ENCODE measurements around the gene RGS14.

RGS14 gene, protein sequence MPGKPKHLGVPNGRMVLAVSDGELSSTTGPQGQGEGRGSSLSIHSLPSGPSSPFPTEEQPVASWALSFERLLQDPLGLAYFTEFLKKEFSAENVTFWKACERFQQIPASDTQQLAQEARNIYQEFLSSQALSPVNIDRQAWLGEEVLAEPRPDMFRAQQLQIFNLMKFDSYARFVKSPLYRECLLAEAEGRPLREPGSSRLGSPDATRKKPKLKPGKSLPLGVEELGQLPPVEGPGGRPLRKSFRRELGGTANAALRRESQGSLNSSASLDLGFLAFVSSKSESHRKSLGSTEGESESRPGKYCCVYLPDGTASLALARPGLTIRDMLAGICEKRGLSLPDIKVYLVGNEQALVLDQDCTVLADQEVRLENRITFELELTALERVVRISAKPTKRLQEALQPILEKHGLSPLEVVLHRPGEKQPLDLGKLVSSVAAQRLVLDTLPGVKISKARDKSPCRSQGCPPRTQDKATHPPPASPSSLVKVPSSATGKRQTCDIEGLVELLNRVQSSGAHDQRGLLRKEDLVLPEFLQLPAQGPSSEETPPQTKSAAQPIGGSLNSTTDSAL

GRCh38 chr5:177357459-177358351 lies at the start of gene RGS14:
Gene RGS14 (plus strand): TSS chr5:177357924. CDS start chr5:177358025, 101 bp downstream.
- peak; percentile 73 for DNase-seq

DNA sequence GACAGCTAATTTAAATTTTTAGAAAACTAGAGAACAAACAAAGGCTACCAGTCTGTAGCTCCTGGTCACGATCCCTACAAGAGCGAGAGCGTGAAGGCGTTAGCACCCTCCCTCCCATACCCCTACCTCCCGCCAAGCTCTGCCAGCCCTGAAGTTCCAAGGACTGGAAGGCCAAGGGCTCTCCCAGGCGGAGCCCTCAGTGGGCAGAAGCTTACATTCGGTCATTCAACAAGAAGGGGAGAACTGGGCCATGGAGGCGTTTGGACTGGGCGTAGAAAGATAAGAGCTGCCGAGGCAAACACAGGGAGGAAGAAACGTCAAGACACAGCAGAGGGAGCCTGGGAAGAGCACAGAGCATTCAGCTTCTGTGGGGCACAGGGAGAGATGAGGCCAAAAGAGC lies 49.0 kb upstream of the RGS14 start:
- DNase-seq = no peak

DNA sequence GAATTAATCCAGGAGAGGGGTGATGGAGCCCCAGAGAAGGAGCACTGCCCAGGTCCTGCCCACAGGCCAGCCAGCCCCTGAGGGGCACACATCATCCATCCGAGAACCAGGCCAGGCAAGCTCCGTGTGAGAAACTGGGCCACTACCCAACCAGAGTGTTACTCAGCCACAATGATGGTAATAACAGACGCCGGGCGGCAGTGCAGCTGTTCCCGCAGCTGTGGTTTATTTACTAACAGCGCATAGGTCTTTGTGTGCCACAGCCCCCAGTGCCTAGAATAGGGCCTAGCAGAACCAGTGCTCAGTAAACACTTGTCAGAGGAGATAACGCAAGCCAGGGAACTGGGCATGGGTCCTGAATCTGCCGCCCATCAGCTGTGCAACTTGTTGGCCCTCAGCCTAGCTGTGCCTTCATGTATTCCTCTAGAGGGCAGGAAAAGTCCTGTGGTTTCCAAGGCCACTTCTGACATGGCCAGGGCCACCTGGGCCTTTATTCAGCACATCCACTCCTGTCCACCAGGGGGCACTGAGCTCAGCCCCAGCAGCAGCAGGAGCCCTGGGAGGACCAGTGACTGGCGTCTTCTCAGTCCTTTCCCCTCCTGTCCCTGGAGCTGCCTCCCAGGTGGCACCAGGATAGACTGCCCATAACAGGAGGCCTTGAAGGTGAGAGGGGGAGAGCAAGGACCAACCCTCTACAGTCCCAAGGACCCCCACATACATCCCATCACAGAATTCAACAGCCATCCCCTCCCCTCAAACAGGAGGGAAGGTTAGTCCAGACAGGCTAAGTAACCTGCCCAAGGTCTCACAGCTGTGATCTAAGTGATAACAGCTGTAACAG lies 48.2 kb upstream of the RGS14 start:
- DNase-seq = peak; percentile 85

GRCh38 chr5:177310332-177310731 lies 47.4 kb upstream of the RGS14 start:
- DNase-seq = no peak

DNA sequence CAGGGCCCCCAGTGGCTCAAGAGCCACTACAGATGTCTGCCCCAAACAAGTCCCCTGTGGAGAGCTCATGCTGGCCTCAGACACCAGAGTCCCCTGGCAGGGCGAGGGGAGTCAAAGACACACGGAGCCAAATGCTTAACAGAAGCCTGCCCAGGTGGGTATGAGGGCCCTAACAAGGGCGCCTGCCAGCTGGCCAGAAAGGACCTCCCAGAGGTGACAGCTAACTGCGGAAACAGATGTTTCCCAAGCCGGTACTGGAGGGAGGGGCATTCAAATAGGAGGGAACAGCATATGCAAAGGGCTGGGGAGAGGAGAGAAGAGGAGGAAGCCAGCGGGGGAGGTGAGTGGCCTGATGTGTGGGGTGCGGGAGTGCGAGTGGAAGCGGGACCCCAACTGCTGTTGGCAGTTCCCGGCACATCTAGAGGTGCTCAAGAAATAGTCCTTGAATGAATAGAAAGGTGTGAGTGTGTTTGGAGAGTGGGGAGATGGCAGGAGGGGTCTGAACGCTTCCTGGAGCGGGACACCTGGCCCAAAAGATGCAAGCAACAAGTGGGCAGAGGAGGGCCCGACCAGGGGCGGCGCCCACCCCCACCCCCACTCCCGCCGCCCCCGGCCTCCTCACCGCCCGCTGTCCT lies 46.9 kb upstream of the RGS14 start:
- no peak for DNase-seq

GRCh38 chr5:177311392-177311722 lies 46.4 kb upstream of the RGS14 start:
- no peak for DNase-seq

- DNase-seq = peak; percentile 98
Observed at GRCh38 chr5:177311723-177312648, 45.7 kb upstream of the RGS14 start, which contains the start of gene MXD3. Gene MXD3 (minus strand): TSS chr5:177311898. CDS start chr5:177311830, 68 bp downstream.

- DNase-seq = peak; percentile 79
Observed at GRCh38 chr5:177312649-177313181, 45.0 kb upstream of the RGS14 start.

- no peak for DNase-seq
Observed at GRCh38 chr5:177313561-177314259, 44.0 kb upstream of the RGS14 start.

DNA sequence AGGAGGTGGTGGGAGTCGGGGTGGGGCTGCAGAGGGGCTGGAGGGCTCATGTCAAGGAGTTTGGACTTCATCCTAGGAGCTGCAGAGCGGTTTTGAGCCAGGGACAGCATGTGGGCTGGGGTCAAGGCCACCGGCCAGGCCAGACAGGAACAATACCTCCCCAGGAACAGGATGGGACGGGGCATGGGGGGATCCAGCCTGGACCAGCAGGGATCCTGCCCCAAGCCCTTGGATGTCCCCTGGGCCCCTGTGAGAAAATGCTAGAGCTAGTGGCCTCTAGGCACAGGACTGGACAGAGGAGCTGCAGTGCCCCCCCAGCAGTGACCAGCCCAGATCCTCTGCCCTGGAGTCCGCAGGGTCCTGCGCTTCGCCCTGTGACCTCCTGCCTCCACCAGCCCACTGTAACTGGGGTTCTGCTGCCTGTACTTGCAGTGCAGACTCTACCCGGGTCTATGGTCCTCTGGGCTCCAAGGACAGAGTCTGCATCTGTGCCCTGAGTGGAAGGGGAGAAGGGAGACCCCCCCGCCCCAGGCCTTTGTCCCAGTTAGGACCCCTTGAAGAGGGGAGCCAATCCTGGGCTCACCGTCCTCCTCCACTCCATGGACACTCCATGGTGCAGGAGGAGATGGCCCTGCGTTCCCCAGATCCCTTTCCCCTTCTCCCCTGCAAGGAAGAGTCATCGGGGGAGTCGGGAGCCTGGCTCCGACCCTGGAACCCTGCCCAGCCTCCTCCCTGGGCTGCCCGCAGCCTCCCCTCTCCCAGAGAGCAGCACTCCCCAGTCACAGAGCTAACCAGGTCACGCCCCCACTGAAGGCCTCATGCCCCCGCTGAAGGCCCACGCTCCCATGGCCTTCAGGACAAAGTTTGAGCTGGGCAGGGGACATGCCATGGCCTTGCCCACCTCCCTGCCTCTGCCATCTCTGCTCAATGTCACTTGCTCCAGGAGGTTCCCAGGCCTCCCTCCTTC lies 43.1 kb upstream of the RGS14 start:
- DNase-seq = no peak

GRCh38 chr5:177315411-177315810 lies 42.3 kb upstream of the RGS14 start:
- DNase-seq = no peak

GRCh38 chr5:177316005-177316404 lies 41.7 kb upstream of the RGS14 start:
- no peak for DNase-seq

- DNase-seq = peak; percentile 83
Observed at GRCh38 chr5:177317959-177318377, 39.8 kb upstream of the RGS14 start.

GRCh38 chr5:177319913-177320588 lies 37.7 kb upstream of the RGS14 start:
- DNase-seq = no peak

- no peak for DNase-seq
Observed at GRCh38 chr5:177320879-177321278, 36.8 kb upstream of the RGS14 start.

DNA sequence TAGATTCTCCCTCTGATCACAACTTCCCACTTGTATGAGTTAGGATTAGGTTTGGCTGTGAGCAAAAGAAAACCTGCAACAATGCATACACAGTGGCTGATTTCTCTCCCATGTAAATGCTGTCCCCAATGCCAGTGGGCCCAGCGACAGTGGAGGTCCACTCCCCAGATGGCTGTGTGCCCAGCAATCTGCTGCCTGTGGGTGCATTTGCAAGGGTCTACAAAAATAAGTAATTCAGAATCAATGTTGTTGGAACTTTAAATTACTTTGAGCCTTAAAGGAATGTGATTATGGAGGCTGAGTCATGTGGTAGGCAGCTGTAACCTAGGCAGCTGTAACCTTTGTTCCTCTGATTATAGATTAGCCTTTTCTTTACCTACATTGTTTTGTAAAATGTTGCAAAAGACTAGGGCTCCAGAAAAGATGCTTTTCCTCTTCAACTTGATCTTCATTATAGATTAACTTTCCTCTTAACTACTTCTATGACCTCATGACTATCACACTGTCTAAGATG lies 31.8 kb upstream of the RGS14 start:
- DNase-seq = no peak
